GM19351 (cell line): ENCODE results near the gene C8A.

ENCODE experiments used
- ATAC-seq: cut with Tn5 transposase; IDR thresholded peaks from one replicate; pipeline ENCODE4 v1.9.1; 2021; ENCODE audit warnings: mild to moderate bottlenecking, moderate library complexity; ENCODE audit not compliant: unreplicated experiment

Gene C8A

GRCh38 chr1:56964349-56965017 is 109.9 kb downstream of the C8A start:
- ATAC-seq = no peak

DNA sequence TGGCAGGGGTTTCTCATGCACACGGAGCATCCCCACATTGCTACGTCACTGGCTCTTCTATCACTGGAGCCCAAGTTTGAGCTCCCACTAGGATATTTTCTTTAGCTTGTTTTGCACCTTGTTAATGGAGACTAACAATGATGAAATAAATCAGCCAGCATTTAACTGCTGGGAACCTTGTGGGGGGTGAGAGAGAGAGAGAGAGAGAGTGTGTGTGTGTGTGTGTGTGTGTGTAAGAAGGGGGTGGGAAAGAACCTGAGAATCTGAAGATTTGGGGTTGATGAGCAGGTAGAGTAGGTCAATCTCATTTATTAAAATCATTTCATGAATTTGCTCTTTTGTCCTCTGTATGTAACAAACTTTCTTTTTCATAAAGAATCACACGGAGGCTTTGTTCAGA is 110.6 kb downstream of the C8A start:
- no peak for ATAC-seq

GRCh38 chr1:56965916-56966697 is 111.5 kb downstream of the C8A start, which contains the start of gene C8B:
Gene C8B, minus strand, starts transcription at chr1:56966015. Its CDS starts 67 bp downstream, at chr1:56965948.
- ATAC-seq = no peak

DNA sequence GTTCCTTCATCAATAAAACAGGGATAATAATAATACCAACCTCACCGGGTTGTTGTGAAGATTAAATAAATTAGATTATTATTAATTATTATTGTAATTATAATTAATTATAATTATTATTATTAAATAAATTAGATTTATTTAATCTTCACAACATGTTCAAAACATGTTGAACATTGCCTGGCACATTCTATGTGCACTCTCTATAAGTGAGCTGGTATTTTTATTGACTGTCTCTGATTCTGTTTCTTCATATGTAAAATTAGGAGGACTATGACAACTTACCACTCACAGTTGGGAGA is 112.1 kb downstream of the C8A start:
- no peak for ATAC-seq

- ATAC-seq = no peak
Observed at GRCh38 chr1:56967355-56967754, 112.8 kb downstream of the C8A start.
